ENCODE results near the gene SLC25A26. TPM values are rescaled to one million over a fixed set of nuclear protein-coding genes. Genes with fewer than 3 reads are reported as not detected.

The SLC25A26 gene
- total and polyA plus RNA-seq, 5 donors from 2014 or later, result 23.4 to 47.7 (median 33.0) TPM

GRCh38 chr3:66401675-66402491 is 181.1 kb downstream of the SLC25A26 start:
- H3K27ac ChIP-seq (ENCODE audit: insufficient read depth, low read length, poor library complexity, severe bottlenecking), result no peak overlapping the region
- Mint-ChIP-seq H3K27ac (no peak overlapping the region), H3K36me3 (peaks cover 19% of the 10 kb centered on the region), H3K9me3 (no peaks in the 10 kb centered on the region), H3K27me3 (no peaks in the 10 kb centered on the region), H3K4me3 (no peak overlapping the region), H3K4me1 (peaks cover 0 to 15% (median 3%) of the 10 kb centered on the region in 4 donors)
- H3K4me3 ChIP-seq (ENCODE audit: low read depth, low read length), result no peak overlapping the region
- H3K27me3 ChIP-seq (ENCODE audit: control insufficient read depth, insufficient read depth, low read length), result no peaks in the 10 kb centered on the region
- no peak for ATAC-seq (ENCODE audit: low read depth in 2 of 2)
- H3K36me3 ChIP-seq (ENCODE audit: control insufficient read depth, insufficient read depth, low read length), result peaks cover 73% of the 10 kb centered on the region
- no peaks in the 10 kb centered on the region for H3K9me3 ChIP-seq (ENCODE audit: control insufficient read depth in 2 of 2, low read length in 2 of 2)
- H3K4me1 ChIP-seq (ENCODE audit: control insufficient read depth, insufficient read depth, low read length, poor library complexity, severe bottlenecking), result no peaks in the 10 kb centered on the region
- DNase-seq, result no peak

GRCh38 chr3:66402596-66403290 is 181.9 kb downstream of the SLC25A26 start:
- H3K27ac Mint-ChIP-seq, result peak overlapping the region in 2 of 3 donors; percentile 62 to 70
- peaks cover 14% of the 10 kb centered on the region for H3K36me3 Mint-ChIP-seq

GRCh38 chr3:66403323-66403990 is 182.7 kb downstream of the SLC25A26 start:
- Mint-ChIP-seq H3K4me1 (peaks cover 0 to 9% (median 6%) of the 10 kb centered on the region in 4 donors), H3K36me3 (peaks cover 15% of the 10 kb centered on the region), H3K9me3 (no peaks in the 10 kb centered on the region), H3K27me3 (no peaks in the 10 kb centered on the region), H3K4me3 (no peak overlapping the region), H3K27ac (peak overlapping the region in 1 of 3 donors; percentile 62)
- Histone ChIP-seq H3K9me3 (ENCODE audit: control insufficient read depth in 2 of 2, low read length in 2 of 2) (no peaks in the 10 kb centered on the region), H3K27me3 (ENCODE audit: control insufficient read depth, insufficient read depth, low read length) (no peaks in the 10 kb centered on the region), H3K36me3 (ENCODE audit: control insufficient read depth, insufficient read depth, low read length) (peaks cover 73% of the 10 kb centered on the region), H3K4me3 (ENCODE audit: low read depth, low read length) (no peak overlapping the region), H3K27ac (ENCODE audit: insufficient read depth, low read length, poor library complexity, severe bottlenecking) (no peak overlapping the region), H3K4me1 (ENCODE audit: control insufficient read depth, insufficient read depth, low read length, poor library complexity, severe bottlenecking) (no peaks in the 10 kb centered on the region)
- ATAC-seq (ENCODE audit: low read depth in 2 of 2) (no peak), DNase-seq (no peak)

More at GRCh38 chr3:66402596-66403290, 181.9 kb downstream of the SLC25A26 start:
- ATAC-seq (ENCODE audit: low read depth in 2 of 2) (no peak), DNase-seq (no peak)
- Mint-ChIP-seq H3K4me1 (peaks cover 0 to 15% (median 4%) of the 10 kb centered on the region in 4 donors), H3K9me3 (no peaks in the 10 kb centered on the region), H3K27me3 (no peaks in the 10 kb centered on the region), H3K4me3 (no peak overlapping the region)
- Histone ChIP-seq H3K36me3 (ENCODE audit: control insufficient read depth, insufficient read depth, low read length) (peaks cover 73% of the 10 kb centered on the region), H3K27me3 (ENCODE audit: control insufficient read depth, insufficient read depth, low read length) (no peaks in the 10 kb centered on the region), H3K27ac (ENCODE audit: insufficient read depth, low read length, poor library complexity, severe bottlenecking) (no peak overlapping the region), H3K4me1 (ENCODE audit: control insufficient read depth, insufficient read depth, low read length, poor library complexity, severe bottlenecking) (no peaks in the 10 kb centered on the region), H3K4me3 (ENCODE audit: low read depth, low read length) (no peak overlapping the region), H3K9me3 (ENCODE audit: control insufficient read depth in 2 of 2, low read length in 2 of 2) (no peaks in the 10 kb centered on the region)

- H3K27ac Mint-ChIP-seq, result no peak overlapping the region
- peaks cover 69% of the 10 kb centered on the region for H3K36me3 ChIP-seq (ENCODE audit: control insufficient read depth, insufficient read depth, low read length)
- H3K9me3 Mint-ChIP-seq, result no peaks in the 10 kb centered on the region
- H3K4me3 ChIP-seq (ENCODE audit: low read depth, low read length), result no peak overlapping the region
- DNase-seq (no peak), ATAC-seq (ENCODE audit: low read depth in 2 of 2) (no peak)
- no peak overlapping the region for H3K27ac ChIP-seq (ENCODE audit: insufficient read depth, low read length, poor library complexity, severe bottlenecking)
- H3K36me3 Mint-ChIP-seq, result peaks cover 15% of the 10 kb centered on the region
- H3K4me1 Mint-ChIP-seq, result peaks cover 0 to 9% (median 6%) of the 10 kb centered on the region in 4 donors
- H3K4me1 ChIP-seq (ENCODE audit: control insufficient read depth, insufficient read depth, low read length, poor library complexity, severe bottlenecking), result no peaks in the 10 kb centered on the region
- no peaks in the 10 kb centered on the region for H3K9me3 ChIP-seq (ENCODE audit: control insufficient read depth in 2 of 2, low read length in 2 of 2)
- H3K27me3 Mint-ChIP-seq, result no peaks in the 10 kb centered on the region
- H3K4me3 Mint-ChIP-seq, result no peak overlapping the region
- H3K27me3 ChIP-seq (ENCODE audit: control insufficient read depth, insufficient read depth, low read length), result no peaks in the 10 kb centered on the region
Observed at GRCh38 chr3:66404197-66404596, 183.4 kb downstream of the SLC25A26 start.

GRCh38 chr3:66404903-66405700 is 184.3 kb downstream of the SLC25A26 start:
- peaks cover 0 to 9% (median 6%) of the 10 kb centered on the region in 4 donors for H3K4me1 Mint-ChIP-seq
- DNase-seq (no peak), ATAC-seq (ENCODE audit: low read depth in 2 of 2) (no peak)
- H3K9me3 Mint-ChIP-seq, result no peaks in the 10 kb centered on the region
- no peaks in the 10 kb centered on the region for H3K27me3 ChIP-seq (ENCODE audit: control insufficient read depth, insufficient read depth, low read length)
- H3K27ac Mint-ChIP-seq, result peak overlapping the region in 2 of 3 donors; percentile 43 to 54
- no peak overlapping the region for H3K27ac ChIP-seq (ENCODE audit: insufficient read depth, low read length, poor library complexity, severe bottlenecking)
- no peaks in the 10 kb centered on the region for H3K4me1 ChIP-seq (ENCODE audit: control insufficient read depth, insufficient read depth, low read length, poor library complexity, severe bottlenecking)
- H3K27me3 Mint-ChIP-seq, result no peaks in the 10 kb centered on the region
- H3K9me3 ChIP-seq (ENCODE audit: control insufficient read depth in 2 of 2, low read length in 2 of 2), result no peaks in the 10 kb centered on the region
- peaks cover 16% of the 10 kb centered on the region for H3K36me3 Mint-ChIP-seq
- no peak overlapping the region for H3K4me3 ChIP-seq (ENCODE audit: low read depth, low read length)
- no peak overlapping the region for H3K4me3 Mint-ChIP-seq
- peaks cover 76% of the 10 kb centered on the region for H3K36me3 ChIP-seq (ENCODE audit: control insufficient read depth, insufficient read depth, low read length)

- Histone ChIP-seq H3K4me3 (ENCODE audit: low read depth, low read length) (no peak overlapping the region), H3K4me1 (ENCODE audit: control insufficient read depth, insufficient read depth, low read length, poor library complexity, severe bottlenecking) (no peaks in the 10 kb centered on the region), H3K9me3 (ENCODE audit: control insufficient read depth in 2 of 2, low read length in 2 of 2) (no peaks in the 10 kb centered on the region), H3K27me3 (ENCODE audit: control insufficient read depth, insufficient read depth, low read length) (no peaks in the 10 kb centered on the region), H3K36me3 (ENCODE audit: control insufficient read depth, insufficient read depth, low read length) (peaks cover 82% of the 10 kb centered on the region), H3K27ac (ENCODE audit: insufficient read depth, low read length, poor library complexity, severe bottlenecking) (no peak overlapping the region)
- peaks cover 21% of the 10 kb centered on the region for H3K36me3 Mint-ChIP-seq
- H3K27me3 Mint-ChIP-seq, result no peaks in the 10 kb centered on the region
- H3K4me3 Mint-ChIP-seq, result no peak overlapping the region
- H3K27ac Mint-ChIP-seq, result no peak overlapping the region
- ATAC-seq (ENCODE audit: low read depth in 2 of 2) (no peak), DNase-seq (no peak)
- peaks cover 0 to 9% (median 6%) of the 10 kb centered on the region in 4 donors for H3K4me1 Mint-ChIP-seq
- no peaks in the 10 kb centered on the region for H3K9me3 Mint-ChIP-seq
Observed at GRCh38 chr3:66405701-66406091, 184.9 kb downstream of the SLC25A26 start.

GRCh38 chr3:66406163-66406562 is 185.4 kb downstream of the SLC25A26 start:
- no peak overlapping the region for H3K4me3 ChIP-seq (ENCODE audit: low read depth, low read length)
- no peaks in the 10 kb centered on the region for H3K27me3 Mint-ChIP-seq
- peaks cover 85% of the 10 kb centered on the region for H3K36me3 ChIP-seq (ENCODE audit: control insufficient read depth, insufficient read depth, low read length)
- no peaks in the 10 kb centered on the region for H3K4me1 ChIP-seq (ENCODE audit: control insufficient read depth, insufficient read depth, low read length, poor library complexity, severe bottlenecking)
- no peaks in the 10 kb centered on the region for H3K9me3 Mint-ChIP-seq
- H3K4me3 Mint-ChIP-seq, result no peak overlapping the region
- ATAC-seq (ENCODE audit: low read depth in 2 of 2) (no peak), DNase-seq (no peak)
- no peaks in the 10 kb centered on the region for H3K9me3 ChIP-seq (ENCODE audit: control insufficient read depth in 2 of 2, low read length in 2 of 2)
- H3K27me3 ChIP-seq (ENCODE audit: control insufficient read depth, insufficient read depth, low read length), result no peaks in the 10 kb centered on the region
- no peak overlapping the region for H3K27ac Mint-ChIP-seq
- peaks cover 0 to 9% (median 6%) of the 10 kb centered on the region in 4 donors for H3K4me1 Mint-ChIP-seq
- H3K27ac ChIP-seq (ENCODE audit: insufficient read depth, low read length, poor library complexity, severe bottlenecking), result no peak overlapping the region
- H3K36me3 Mint-ChIP-seq, result peaks cover 24% of the 10 kb centered on the region

Data from CD4-positive, CD25-positive, alpha-beta regulatory T cell (primary cell).